SH-SY5Y (cell line): ENCODE data around the gene CCDC102B.

Source experiments
- GATA2 ChIP-seq: IDR thresholded peaks from 2 replicates; pipeline ENCODE4 v1.6.1; 2011; ENCODE audit warnings: mild to moderate bottlenecking, low read depth, low read length
- GATA3 ChIP-seq: IDR thresholded peaks from 2 replicates; pipeline ENCODE4 v1.6.1; 2011; ENCODE audit warnings: low read depth, mild to moderate bottlenecking, low read length, moderate library complexity

DNA sequence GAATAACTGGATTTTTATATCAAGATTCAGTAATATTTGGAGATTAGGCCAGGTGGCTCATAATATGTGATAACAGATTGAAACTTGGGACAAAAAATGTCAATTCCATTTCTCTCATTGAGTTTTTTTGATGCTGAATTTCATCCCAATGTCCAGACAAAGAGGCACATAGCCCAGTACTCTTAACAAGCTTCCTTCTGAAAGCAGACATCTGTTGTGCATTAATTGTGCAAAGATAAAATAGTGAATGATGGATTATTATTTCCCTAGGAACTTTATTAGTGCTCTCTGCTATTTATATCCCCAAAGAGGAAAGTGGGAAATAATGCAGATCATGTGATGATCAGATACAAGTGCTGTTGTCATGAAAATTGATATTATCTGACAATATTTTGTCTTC lies 234.1 kb downstream of the CCDC102B start:
- TF ChIP-seq GATA2 (no peak), GATA3 (peak; percentile 51; the same call in 1 of the 2 replicates)
